ENCODE measurements around the gene MAP3K14.

Gene MAP3K14

GRCh38 chr17:45261577-45262515, 55.0 kb downstream of the MAP3K14 start, which contains the start of gene SPATA32:
SPATA32 (minus strand) TSS chr17:45262094; CDS start chr17:45262016, 78 bp downstream.
- TF ChIP-seq CTCF (IDR thresholded peaks at IDR 0.05; ENCODE audit: low read depth, low read length): no peak
- DNase-seq (ENCODE audit: low read depth, low spot score): no peak
- peak within 1 kb of the TSS; percentile 12 for H3K4me3 ChIP-seq (ENCODE audit: low read depth, low read length)
- in situ Hi-C loops (cut with HindIII; ENCODE audit: low sequenced_read_pairs): no loop called here

- H3K4me3 ChIP-seq (ENCODE audit: low read depth, low read length): no peak overlapping the region
- in situ Hi-C loops (cut with HindIII; ENCODE audit: low sequenced_read_pairs): no loop called here
- no peak for TF ChIP-seq CTCF (IDR thresholded peaks at IDR 0.05; ENCODE audit: low read depth, low read length)
- no peak for DNase-seq (ENCODE audit: low read depth, low spot score)
Measured at GRCh38 chr17:45260204-45260783, 56.5 kb downstream of the MAP3K14 start.

GRCh38 chr17:45258981-45259380, 57.8 kb downstream of the MAP3K14 start:
- DNase-seq (ENCODE audit: low read depth, low spot score): no peak
- H3K4me3 ChIP-seq (ENCODE audit: low read depth, low read length): no peak overlapping the region
- in situ Hi-C loops (cut with HindIII; ENCODE audit: low sequenced_read_pairs): no loop called here
- no peak for TF ChIP-seq CTCF (IDR thresholded peaks at IDR 0.05; ENCODE audit: low read depth, low read length)

- in situ Hi-C loops (cut with HindIII; ENCODE audit: low sequenced_read_pairs): no loop called here
- no peak for DNase-seq (ENCODE audit: low read depth, low spot score)
- H3K4me3 ChIP-seq (ENCODE audit: low read depth, low read length): no peak overlapping the region
- no peak for TF ChIP-seq CTCF (IDR thresholded peaks at IDR 0.05; ENCODE audit: low read depth, low read length)
Measured at GRCh38 chr17:45257115-45257514, 59.7 kb downstream of the MAP3K14 start.

- H3K4me3 ChIP-seq (ENCODE audit: low read depth, low read length): no peak overlapping the region
- in situ Hi-C loops (cut with HindIII; ENCODE audit: low sequenced_read_pairs): no loop called here
- no peak for DNase-seq (ENCODE audit: low read depth, low spot score)
- TF ChIP-seq CTCF (IDR thresholded peaks at IDR 0.05; ENCODE audit: low read depth, low read length): no peak
Measured at GRCh38 chr17:45256114-45256966, 60.5 kb downstream of the MAP3K14 start.

- H3K4me3 ChIP-seq (ENCODE audit: low read depth, low read length): no peak overlapping the region
- TF ChIP-seq CTCF (IDR thresholded peaks at IDR 0.05; ENCODE audit: low read depth, low read length): no peak
- no peak for DNase-seq (ENCODE audit: low read depth, low spot score)
- in situ Hi-C loops (cut with HindIII; ENCODE audit: low sequenced_read_pairs): no loop called here
Measured at GRCh38 chr17:45255358-45255757, 61.5 kb downstream of the MAP3K14 start.
